Aorta (tissue), 5 donors: Measurements from ENCODE around the gene TBL3. TPM values are rescaled to one million over a fixed set of nuclear protein-coding genes. Genes with fewer than 3 reads are reported as not detected.

Source experiments
- ATAC-seq: fragments of 200-7000 bp; cut with Tn5 transposase; one replicate; pipeline ENCODE4 v1.9.1; 2022; ENCODE audit warnings: moderate library complexity; ENCODE audit not compliant: low FRiP score
- DNase-seq, 2 donors: peaks; one replicate each; pipeline ENCODE4 v3.0.0-alpha.2; 2020
- H3K27ac ChIP-seq, 2 donors: one replicate each; pipeline ENCODE4 v1.5.1; 2013; ENCODE audit warnings: low read length in 2 of 2, mild to moderate bottlenecking in 2 of 2, moderate library complexity in 2 of 2, control low read depth in 1 of 2, inconsistent platforms in 1 of 2, low read depth in 1 of 2
- H3K27me3 ChIP-seq, 2 donors: one replicate each; pipeline ENCODE4 v1.6.1; 2013; ENCODE audit warnings: control low read depth in 1 of 2, low read length in 1 of 2, mild to moderate bottlenecking in 1 of 2, moderate library complexity in 1 of 2; ENCODE audit not compliant: insufficient read depth in 2 of 2, control insufficient read depth in 1 of 2
- H3K36me3 ChIP-seq, 2 donors: one replicate each; pipeline ENCODE4 v1.6.1; 2013; ENCODE audit warnings: control low read depth in 1 of 2, low read length in 1 of 2, mild to moderate bottlenecking in 1 of 2; ENCODE audit not compliant: insufficient read depth in 2 of 2, control insufficient read depth in 1 of 2
- H3K4me1 ChIP-seq, 2 donors: one replicate each; pipeline ENCODE4 v1.6.1; 2013; ENCODE audit warnings: low read length in 2 of 2, control low read depth in 1 of 2, mild to moderate bottlenecking in 1 of 2, moderate library complexity in 1 of 2; ENCODE audit not compliant: insufficient read depth in 2 of 2, control insufficient read depth in 1 of 2
- H3K4me3 ChIP-seq, 2 donors: one replicate each; pipeline ENCODE4 v1.5.1; 2013; ENCODE audit warnings: low read length in 2 of 2, control low read depth in 1 of 2, mild to moderate bottlenecking in 1 of 2
- H3K9me3 ChIP-seq: one replicate; pipeline ENCODE4 v1.6.1; 2013; ENCODE audit warnings: mild to moderate bottlenecking, low read length; ENCODE audit not compliant: control insufficient read depth
- WGBS, 2 donors: extraction: QIAGEN DNeasy Blood & Tissue Kit; methylation state at CpG; one replicate each; pipeline ENCODE4 v1.1.7; 2013; 5-methylcytosine and 5-hydroxymethylcytosine counted together
- intact Hi-C, 2 donors: fragments of 100-400 bp; cut with DNase I; formaldehyde crosslinking; loops; one replicate each; pipeline versions ENCODE4 v1.14.2 to v1.15.0; 2022
- polyA plus RNA-seq, 2 donors: library from polyadenylated mRNA; stranded (reverse); fragments of 200-250 nt; gene quantifications; one replicate each; pipeline ENCODE4 v1.2.3, GENCODE V29; 2013
- total RNA-seq, 2 donors: library from RNA; stranded (reverse); fragmentation: NEBNext Ultra II Directional; extraction: Animal tissue kit (Norgen Biotek cat#: 25700); gene quantifications; one replicate each; pipeline ENCODE4 v1.2.1, GENCODE V29; 2021
- donor health status: healthy with polysubstance abuse.
- donor health status: Bipolar disorder and iron deficiency.
- donor health status: DM: no; HTN: no; CAD: no.
- donor health status: DM: no; HTN: no; CAD: no.
- donor health status: DM: yes; HTN: yes; CAD: no.

Gene TBL3
- total and polyA plus RNA-seq, 4 donors: 14.9 to 85.5 (median 17.9) TPM

GRCh38 chr16:1991135-1991551 is 19.3 kb downstream of the TBL3 start:
- no peaks in the 10 kb centered on the region for H3K4me1 ChIP-seq
- H3K4me3 ChIP-seq: no peak overlapping the region
- H3K27me3 ChIP-seq: no peaks in the 10 kb centered on the region
- intact Hi-C loops: no loop called here
- ATAC-seq: no peak
- 6 to 11% methylated on average over 17 to 18 of the region's 18 CpGs for WGBS, 2 donors
- H3K36me3 ChIP-seq: no peaks in the 10 kb centered on the region
- no peak overlapping the region for H3K27ac ChIP-seq
- no peaks in the 10 kb centered on the region for H3K9me3 ChIP-seq
- no peak for DNase-seq

GRCh38 chr16:1991588-1991947 is 19.7 kb downstream of the TBL3 start:
- Histone ChIP-seq H3K27me3 (no peaks in the 10 kb centered on the region), H3K36me3 (no peaks in the 10 kb centered on the region), H3K4me1 (no peaks in the 10 kb centered on the region), H3K4me3 (no peak overlapping the region), H3K9me3 (no peaks in the 10 kb centered on the region), H3K27ac (no peak overlapping the region)
- DNase-seq (no peak), ATAC-seq (no peak)
- intact Hi-C loops: no loop called here
- 12 to 16% methylated on average over 21 to 22 of the region's 22 CpGs for WGBS, 2 donors

- H3K9me3 ChIP-seq: no peaks in the 10 kb centered on the region
- peak; percentile 98 for DNase-seq
- H3K36me3 ChIP-seq: no peaks in the 10 kb centered on the region
- H3K27ac ChIP-seq: no peak overlapping the region
- intact Hi-C loops: no loop called here
- H3K4me3 ChIP-seq: no peak overlapping the region
- no peaks in the 10 kb centered on the region for H3K27me3 ChIP-seq
- no peaks in the 10 kb centered on the region for H3K4me1 ChIP-seq
- WGBS, 2 donors: 3% methylated on average over 49 to 96 of the region's 96 CpGs
- ATAC-seq: peak; percentile 91
These were observed 20.3 kb downstream of the TBL3 start for GRCh38 chr16:1991948-1992703.

GRCh38 chr16:1992704-1993317 is 21.0 kb downstream of the TBL3 start:
- Histone ChIP-seq H3K27me3 (no peaks in the 10 kb centered on the region), H3K36me3 (no peaks in the 10 kb centered on the region), H3K9me3 (no peaks in the 10 kb centered on the region), H3K4me1 (no peaks in the 10 kb centered on the region), H3K27ac (no peak overlapping the region), H3K4me3 (no peak overlapping the region)
- DNase-seq: no peak
- WGBS, 2 donors: 40 to 41% methylated on average over 46 to 50 of the region's 50 CpGs
- peak; percentile 19 for ATAC-seq
- intact Hi-C loops: no loop called here

- Histone ChIP-seq H3K27me3 (no peaks in the 10 kb centered on the region), H3K27ac (no peak overlapping the region), H3K9me3 (no peaks in the 10 kb centered on the region), H3K4me1 (no peaks in the 10 kb centered on the region), H3K36me3 (peaks cover 0 to 2% of the 10 kb centered on the region in 2 donors), H3K4me3 (no peak overlapping the region)
- ATAC-seq: no peak
- DNase-seq: no peak
- 51 to 52% methylated on average over 2 of the region's 2 CpGs for WGBS, 2 donors
- intact Hi-C loops: no loop called here
These were observed 21.9 kb downstream of the TBL3 start for GRCh38 chr16:1993731-1994131.

- Histone ChIP-seq H3K4me1 (no peaks in the 10 kb centered on the region), H3K36me3 (peaks cover 0 to 17% of the 10 kb centered on the region in 2 donors), H3K9me3 (no peaks in the 10 kb centered on the region), H3K4me3 (no peak overlapping the region), H3K27ac (no peak overlapping the region), H3K27me3 (no peaks in the 10 kb centered on the region)
- WGBS, 2 donors: 85 to 87% methylated on average over 23 to 26 of the region's 26 CpGs
- DNase-seq (no peak), ATAC-seq (no peak)
- intact Hi-C loops: no loop called here
These were observed 25.9 kb downstream of the TBL3 start for GRCh38 chr16:1997494-1998359.

- ATAC-seq (no peak), DNase-seq (no peak)
- H3K9me3 ChIP-seq: no peaks in the 10 kb centered on the region
- no peak overlapping the region for H3K4me3 ChIP-seq
- H3K27me3 ChIP-seq: no peaks in the 10 kb centered on the region
- WGBS, 2 donors: 93 to 94% methylated on average over 26 to 27 of the region's 27 CpGs
- intact Hi-C loops: no loop called here
- H3K36me3 ChIP-seq: peaks cover 0 to 17% of the 10 kb centered on the region in 2 donors
- no peak overlapping the region for H3K27ac ChIP-seq
- H3K4me1 ChIP-seq: no peaks in the 10 kb centered on the region
These were observed 26.5 kb downstream of the TBL3 start for GRCh38 chr16:1998360-1998835.

GRCh38 chr16:1998852-1999801 is 27.3 kb downstream of the TBL3 start:
- no peak for ATAC-seq
- Histone ChIP-seq H3K27ac (no peak overlapping the region), H3K27me3 (no peaks in the 10 kb centered on the region), H3K9me3 (no peaks in the 10 kb centered on the region), H3K4me1 (no peaks in the 10 kb centered on the region), H3K4me3 (no peak overlapping the region), H3K36me3 (peaks cover 0 to 17% of the 10 kb centered on the region in 2 donors)
- WGBS, 2 donors: 92 to 93% methylated on average over 35 to 39 of the region's 39 CpGs
- DNase-seq: no peak
- intact Hi-C loops: no loop called here
